Body of pancreas (tissue), 4 donors: Measurements from ENCODE around the gene PGLYRP2. TPM values are rescaled to one million over a fixed set of nuclear protein-coding genes. Genes with fewer than 3 reads are reported as not detected.

Experiments
- ATAC-seq: fragments of 150-250 bp; one replicate; pipeline ENCODE4 v1.9.1; 2016
- DNase-seq, 4 donors: peaks; one replicate each; pipeline ENCODE4 v3.0.0-alpha.2; 2019
- H3K27ac ChIP-seq, 4 donors: fragments of 200-600 bp; sonication (generic); 1 replicate in 3 of 4; 2 replicates in 1 of 4; pipeline versions ENCODE4 v1.5.1 to v1.6.1; 2016 to 2019; ENCODE audit warnings: mild to moderate bottlenecking in 1 of 4, mixed read lengths in 1 of 4, moderate library complexity in 1 of 4
- H3K27me3 ChIP-seq, 2 donors: fragments of 200-600 bp; sonication (generic); one replicate each; pipeline ENCODE4 v1.6.0; 2016; ENCODE audit warnings: mild to moderate bottlenecking in 1 of 2
- H3K36me3 ChIP-seq, 2 donors: fragments of 200-600 bp; sonication (generic); replicated peaks in 1 of 2; 2 replicates each; pipeline ENCODE4 v1.5.1; 2016; ENCODE audit warnings: low read depth in 2 of 2; ENCODE audit not compliant: insufficient read depth in 1 of 2
- H3K4me1 ChIP-seq: fragments of 200-600 bp; sonication (generic); one replicate; pipeline ENCODE4 v1.6.0; 2016
- H3K4me3 ChIP-seq, 2 donors: fragments of 200-600 bp; sonication (generic); 1 replicate in 1 of 2; 2 replicates in 1 of 2; pipeline ENCODE4 v1.5.1; 2016 to 2019
- H3K9me3 ChIP-seq, 3 donors: fragments of 200-600 bp; sonication (generic); 1 replicate in 2 of 3; 2 replicates in 1 of 3; pipeline ENCODE4 v1.5.1; 2016
- POLR2A ChIP-seq, 3 donors: fragments of 450-650 bp; IDR thresholded peaks; one replicate each; pipeline ENCODE4 v1.6.1; 2016; ENCODE audit warnings: antibody characterized with exemption in 3 of 3, mild to moderate bottlenecking in 2 of 3
- whole genome bisulfite sequencing, 2 donors: methylation state at CpG; one replicate each; pipeline ENCODE4 v1.1.5; 2017; 5-methylcytosine and 5-hydroxymethylcytosine counted together
- intact Hi-C: fragments of 100-400 bp; cut with DNase I; formaldehyde crosslinking; loops from one replicate; pipeline ENCODE4 v1.15.1; 2023
- total RNA-seq, 2 donors: library from RNA; depleted of rRNA; stranded (reverse); fragments of >200 nt; gene quantifications; one replicate each; pipeline ENCODE4 v1.1.0, GENCODE V29; 2016
- TF ChIP-seq, protein P1 (sequence below), 7 experiments: fragments of 450-650 bp in 4 of 7; fragments of 200-600 bp in 3 of 7; sonication (generic) in 3 of 7; IDR thresholded peaks; one replicate each; pipeline ENCODE4 v1.5.1; 2016 to 2019; ENCODE audit warnings: antibody characterized with exemption in 7 of 7

Gene PGLYRP2
- total RNA-seq, 2 donors from 2014 or later = not detected

DNA sequence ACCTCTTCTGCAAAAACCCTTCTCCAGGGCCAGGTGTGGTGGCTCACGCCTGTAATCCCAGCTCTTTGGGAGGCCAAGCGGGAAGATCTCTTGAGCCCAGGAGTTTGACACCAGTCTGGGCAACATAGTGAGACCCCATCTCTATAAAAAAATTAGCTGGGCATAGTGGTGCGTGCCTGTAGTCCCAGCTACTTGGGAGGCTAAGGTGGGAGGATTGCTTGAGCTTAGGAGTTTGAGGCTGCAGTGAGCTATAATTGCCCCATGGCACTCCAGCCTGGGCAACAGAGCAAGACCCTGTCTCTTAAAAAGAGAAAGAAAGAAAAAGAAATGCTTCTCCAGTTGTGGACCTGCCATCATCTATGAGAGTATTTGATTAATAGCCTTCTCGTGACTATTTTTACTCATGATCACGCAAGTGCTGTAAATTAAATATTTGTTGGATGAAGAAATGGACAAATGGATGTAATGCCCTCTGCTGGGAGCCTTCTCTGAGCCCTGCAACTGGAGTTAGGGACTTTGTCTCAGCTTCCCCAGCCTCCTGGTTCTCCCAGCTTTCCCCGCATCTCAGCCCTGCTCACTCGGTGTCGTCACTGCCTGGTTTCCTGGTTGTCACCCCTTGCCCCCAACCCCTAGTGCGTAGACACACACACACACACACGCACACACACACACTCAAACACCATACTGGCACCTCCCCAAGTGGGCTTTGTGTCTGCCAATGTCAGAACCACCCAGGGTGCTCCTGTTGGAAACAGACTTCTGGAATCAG, 41.8 kb downstream of the PGLYRP2 start:
- TF ChIP-seq, protein P1, sequence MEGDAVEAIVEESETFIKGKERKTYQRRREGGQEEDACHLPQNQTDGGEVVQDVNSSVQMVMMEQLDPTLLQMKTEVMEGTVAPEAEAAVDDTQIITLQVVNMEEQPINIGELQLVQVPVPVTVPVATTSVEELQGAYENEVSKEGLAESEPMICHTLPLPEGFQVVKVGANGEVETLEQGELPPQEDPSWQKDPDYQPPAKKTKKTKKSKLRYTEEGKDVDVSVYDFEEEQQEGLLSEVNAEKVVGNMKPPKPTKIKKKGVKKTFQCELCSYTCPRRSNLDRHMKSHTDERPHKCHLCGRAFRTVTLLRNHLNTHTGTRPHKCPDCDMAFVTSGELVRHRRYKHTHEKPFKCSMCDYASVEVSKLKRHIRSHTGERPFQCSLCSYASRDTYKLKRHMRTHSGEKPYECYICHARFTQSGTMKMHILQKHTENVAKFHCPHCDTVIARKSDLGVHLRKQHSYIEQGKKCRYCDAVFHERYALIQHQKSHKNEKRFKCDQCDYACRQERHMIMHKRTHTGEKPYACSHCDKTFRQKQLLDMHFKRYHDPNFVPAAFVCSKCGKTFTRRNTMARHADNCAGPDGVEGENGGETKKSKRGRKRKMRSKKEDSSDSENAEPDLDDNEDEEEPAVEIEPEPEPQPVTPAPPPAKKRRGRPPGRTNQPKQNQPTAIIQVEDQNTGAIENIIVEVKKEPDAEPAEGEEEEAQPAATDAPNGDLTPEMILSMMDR (IDR thresholded peaks at IDR 0.05) = peak in 4 of 7 experiments; percentile 19 to 32 (median 28)
- TF ChIP-seq POLR2A (IDR thresholded peaks at IDR 0.05) = no peak
- Histone ChIP-seq H3K36me3 (no peaks in the 10 kb centered on the region), H3K9me3 (no peaks in the 10 kb centered on the region), H3K27ac (peak overlapping the region in 2 of 4 donors; percentile 1 to 39), H3K4me3 (no peak overlapping the region), H3K4me1 (peaks cover 25% of the 10 kb centered on the region), H3K27me3 (no peaks in the 10 kb centered on the region)
- DNase-seq (peak in 1 of 4 donors; percentile 38), ATAC-seq (no peak)
- WGBS, 2 donors = 60 to 62% methylated on average over 10 of the region's 10 CpGs
- intact Hi-C loops = no loop called here

- no peak for ATAC-seq
- Histone ChIP-seq H3K4me1 (peaks cover 26% of the 10 kb centered on the region), H3K9me3 (no peaks in the 10 kb centered on the region), H3K27me3 (no peaks in the 10 kb centered on the region), H3K27ac (no peak overlapping the region), H3K4me3 (no peak overlapping the region), H3K36me3 (no peaks in the 10 kb centered on the region)
- WGBS, 2 donors = 87 to 93% methylated on average over 6 to 15 of the region's 15 CpGs
- TF ChIP-seq, protein P1 (IDR thresholded peaks at IDR 0.05) = no peak
- no peak for TF ChIP-seq POLR2A (IDR thresholded peaks at IDR 0.05)
- intact Hi-C loops = no loop called here
- DNase-seq = no peak
Observed at GRCh38 chr19:15436826-15437110, 42.5 kb downstream of the PGLYRP2 start.

DNA sequence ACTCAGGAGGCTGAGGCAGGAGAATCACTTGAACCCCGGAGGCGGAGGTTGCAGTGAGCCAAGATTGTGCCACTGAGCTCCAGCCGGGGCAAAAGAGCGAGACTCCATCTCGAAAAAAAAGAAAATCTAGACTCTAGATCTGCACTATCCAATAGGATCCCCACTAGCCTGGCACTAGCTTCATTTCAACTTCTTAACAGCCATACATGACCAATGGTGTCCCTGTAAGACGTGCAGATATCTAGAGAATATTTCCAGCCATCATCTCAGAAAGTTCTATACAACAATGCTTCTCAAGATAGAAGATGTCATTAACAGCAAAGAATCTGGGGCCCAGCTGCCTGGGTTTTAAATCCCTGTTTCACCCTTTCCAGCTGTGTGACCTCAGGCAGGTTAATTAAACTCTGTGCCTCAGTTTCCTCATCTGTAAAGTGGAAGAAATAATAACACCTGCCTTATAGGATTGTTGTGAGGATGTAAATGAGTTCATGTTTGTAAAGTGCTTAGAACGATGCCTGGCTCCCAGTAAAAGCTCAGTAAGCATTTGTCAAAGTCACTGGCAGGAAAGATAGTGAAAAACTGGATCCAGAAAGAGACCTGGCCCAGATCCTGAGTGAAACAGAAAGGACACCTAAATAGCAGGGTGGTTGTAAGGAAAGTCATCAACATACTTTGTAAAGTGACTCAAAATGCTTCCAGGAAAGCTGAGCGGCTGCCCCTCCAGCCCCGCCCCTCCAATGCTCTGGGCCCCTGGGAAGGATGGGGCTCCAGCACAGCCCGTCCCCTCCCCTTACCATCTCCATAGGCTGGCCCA, 43.1 kb downstream of the PGLYRP2 start:
- TF ChIP-seq, protein P1 (IDR thresholded peaks at IDR 0.05) = no peak
- TF ChIP-seq POLR2A (IDR thresholded peaks at IDR 0.05) = no peak
- Histone ChIP-seq H3K9me3 (no peaks in the 10 kb centered on the region), H3K4me1 (peaks cover 31% of the 10 kb centered on the region), H3K4me3 (no peak overlapping the region), H3K27ac (no peak overlapping the region), H3K27me3 (no peaks in the 10 kb centered on the region), H3K36me3 (no peaks in the 10 kb centered on the region)
- DNase-seq (no peak), ATAC-seq (no peak)
- 78 to 83% methylated on average over 10 of the region's 10 CpGs for whole genome bisulfite sequencing, 2 donors
- intact Hi-C loops = no loop called here

GRCh38 chr19:15433519-15434069, 45.7 kb downstream of the PGLYRP2 start:
- Histone ChIP-seq H3K36me3 (no peaks in the 10 kb centered on the region), H3K4me3 (peak overlapping the region in 1 of 2 donors; percentile 17), H3K4me1 (peaks cover 50% of the 10 kb centered on the region), H3K27ac (peak overlapping the region; percentile 70 to 90 (median 76)), H3K9me3 (no peaks in the 10 kb centered on the region), H3K27me3 (no peaks in the 10 kb centered on the region)
- no peak for TF ChIP-seq POLR2A (IDR thresholded peaks at IDR 0.05)
- TF ChIP-seq, protein P1 (IDR thresholded peaks at IDR 0.05) = no peak
- WGBS, 2 donors = 66 to 74% methylated on average over 8 of the region's 8 CpGs
- intact Hi-C loops = no loop called here
- ATAC-seq (no peak), DNase-seq (no peak)
